Ishikawa (cell line): ENCODE data around the gene GABRD.

ENCODE experiments used
- CEBPB ChIP-seq: IDR thresholded peaks from 2 replicates; pipeline ENCODE4 v1.6.1; 2012
- CREB1 ChIP-seq: IDR thresholded peaks from 2 replicates; pipeline ENCODE4 v1.6.1; 2012; ENCODE audit warnings: low read depth
- EGR1 ChIP-seq: IDR thresholded peaks from 2 replicates; pipeline ENCODE4 v1.6.1; 2012
- EP300 ChIP-seq: IDR thresholded peaks from 2 replicates; pipeline ENCODE4 v1.6.1; 2012; ENCODE audit warnings: borderline replicate concordance
- FOXM1 ChIP-seq: IDR thresholded peaks from 2 replicates; pipeline ENCODE4 v1.6.1; 2012; ENCODE audit warnings: low read depth, borderline replicate concordance
- NFIC ChIP-seq: IDR thresholded peaks from 2 replicates; pipeline ENCODE4 v1.6.1; 2012
- RAD21 ChIP-seq: IDR thresholded peaks from 2 replicates; pipeline ENCODE4 v1.6.1; 2012; ENCODE audit warnings: low read depth
- TAF1 ChIP-seq: IDR thresholded peaks from 2 replicates; pipeline ENCODE4 v1.6.1; 2012; ENCODE audit warnings: low read depth, mild to moderate bottlenecking
- TCF12 ChIP-seq: IDR thresholded peaks from 2 replicates; pipeline ENCODE4 v1.6.1; 2012; ENCODE audit warnings: low read depth
- TEAD4 ChIP-seq: IDR thresholded peaks from 2 replicates; pipeline ENCODE4 v1.6.1; 2012
- YY1 ChIP-seq: IDR thresholded peaks from 2 replicates; pipeline ENCODE4 v1.6.1; 2012; ENCODE audit warnings: low read depth
- ZBTB7A ChIP-seq: IDR thresholded peaks from 2 replicates; pipeline ENCODE4 v1.6.1; 2012; ENCODE audit warnings: low read depth
- TF ChIP-seq, protein P1 (sequence below): IDR thresholded peaks from 2 replicates; pipeline ENCODE4 v1.6.1; 2012
- TF ChIP-seq, protein P2 (sequence below): IDR thresholded peaks from 2 replicates; pipeline ENCODE4 v1.6.1; 2012; ENCODE audit warnings: low read depth, mild to moderate bottlenecking
- TF ChIP-seq, protein P3 (sequence below): IDR thresholded peaks from 2 replicates; pipeline ENCODE4 v1.6.1; 2012

The GABRD gene

DNA sequence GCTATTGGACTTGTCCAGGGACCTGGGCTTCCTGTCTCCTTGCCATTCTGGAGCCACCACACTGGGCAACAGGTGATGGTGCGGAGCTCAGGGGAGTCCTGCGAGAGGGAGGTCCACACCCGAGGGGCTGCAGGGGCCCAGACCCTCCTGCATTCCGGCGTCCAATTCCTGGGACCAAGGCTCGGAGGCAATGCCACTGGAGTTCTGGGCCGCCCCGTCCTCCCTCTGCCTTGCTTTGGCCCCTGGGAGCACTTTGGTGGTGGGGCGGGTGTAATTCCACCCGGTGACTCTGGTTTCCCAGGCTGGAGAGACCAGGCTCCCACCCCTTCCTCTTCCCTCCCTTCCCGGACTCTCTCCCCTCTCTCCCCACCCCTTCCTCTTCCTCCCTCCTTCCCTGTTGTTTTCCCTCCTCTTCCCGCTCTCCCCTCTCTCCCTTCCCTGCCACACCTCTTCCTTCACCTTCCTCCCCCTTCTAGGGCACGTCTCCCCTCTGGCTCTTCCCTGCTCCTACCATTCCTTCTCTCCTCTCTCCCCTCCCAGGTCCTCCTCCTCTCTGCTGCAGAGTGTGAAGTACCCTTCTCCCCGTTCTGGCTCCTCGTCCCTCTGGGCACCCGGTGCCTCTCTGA lies 33.0 kb downstream of the GABRD start:
- TF ChIP-seq RAD21 (no peak), TAF1 (no peak), YY1 (no peak), NFIC (no peak), EGR1 (no peak), TEAD4 (no peak), EP300 (no peak), CEBPB (no peak), TCF12 (no peak), FOXM1 (no peak), ZBTB7A (no peak), CREB1 (no peak)
- TF ChIP-seq, protein P1, sequence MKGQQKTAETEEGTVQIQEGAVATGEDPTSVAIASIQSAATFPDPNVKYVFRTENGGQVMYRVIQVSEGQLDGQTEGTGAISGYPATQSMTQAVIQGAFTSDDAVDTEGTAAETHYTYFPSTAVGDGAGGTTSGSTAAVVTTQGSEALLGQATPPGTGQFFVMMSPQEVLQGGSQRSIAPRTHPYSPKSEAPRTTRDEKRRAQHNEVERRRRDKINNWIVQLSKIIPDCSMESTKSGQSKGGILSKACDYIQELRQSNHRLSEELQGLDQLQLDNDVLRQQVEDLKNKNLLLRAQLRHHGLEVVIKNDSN = no peak
- TF ChIP-seq, protein P2, sequence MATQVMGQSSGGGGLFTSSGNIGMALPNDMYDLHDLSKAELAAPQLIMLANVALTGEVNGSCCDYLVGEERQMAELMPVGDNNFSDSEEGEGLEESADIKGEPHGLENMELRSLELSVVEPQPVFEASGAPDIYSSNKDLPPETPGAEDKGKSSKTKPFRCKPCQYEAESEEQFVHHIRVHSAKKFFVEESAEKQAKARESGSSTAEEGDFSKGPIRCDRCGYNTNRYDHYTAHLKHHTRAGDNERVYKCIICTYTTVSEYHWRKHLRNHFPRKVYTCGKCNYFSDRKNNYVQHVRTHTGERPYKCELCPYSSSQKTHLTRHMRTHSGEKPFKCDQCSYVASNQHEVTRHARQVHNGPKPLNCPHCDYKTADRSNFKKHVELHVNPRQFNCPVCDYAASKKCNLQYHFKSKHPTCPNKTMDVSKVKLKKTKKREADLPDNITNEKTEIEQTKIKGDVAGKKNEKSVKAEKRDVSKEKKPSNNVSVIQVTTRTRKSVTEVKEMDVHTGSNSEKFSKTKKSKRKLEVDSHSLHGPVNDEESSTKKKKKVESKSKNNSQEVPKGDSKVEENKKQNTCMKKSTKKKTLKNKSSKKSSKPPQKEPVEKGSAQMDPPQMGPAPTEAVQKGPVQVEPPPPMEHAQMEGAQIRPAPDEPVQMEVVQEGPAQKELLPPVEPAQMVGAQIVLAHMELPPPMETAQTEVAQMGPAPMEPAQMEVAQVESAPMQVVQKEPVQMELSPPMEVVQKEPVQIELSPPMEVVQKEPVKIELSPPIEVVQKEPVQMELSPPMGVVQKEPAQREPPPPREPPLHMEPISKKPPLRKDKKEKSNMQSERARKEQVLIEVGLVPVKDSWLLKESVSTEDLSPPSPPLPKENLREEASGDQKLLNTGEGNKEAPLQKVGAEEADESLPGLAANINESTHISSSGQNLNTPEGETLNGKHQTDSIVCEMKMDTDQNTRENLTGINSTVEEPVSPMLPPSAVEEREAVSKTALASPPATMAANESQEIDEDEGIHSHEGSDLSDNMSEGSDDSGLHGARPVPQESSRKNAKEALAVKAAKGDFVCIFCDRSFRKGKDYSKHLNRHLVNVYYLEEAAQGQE = no peak
- TF ChIP-seq, protein P3, sequence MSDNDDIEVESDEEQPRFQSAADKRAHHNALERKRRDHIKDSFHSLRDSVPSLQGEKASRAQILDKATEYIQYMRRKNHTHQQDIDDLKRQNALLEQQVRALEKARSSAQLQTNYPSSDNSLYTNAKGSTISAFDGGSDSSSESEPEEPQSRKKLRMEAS = no peak

DNA sequence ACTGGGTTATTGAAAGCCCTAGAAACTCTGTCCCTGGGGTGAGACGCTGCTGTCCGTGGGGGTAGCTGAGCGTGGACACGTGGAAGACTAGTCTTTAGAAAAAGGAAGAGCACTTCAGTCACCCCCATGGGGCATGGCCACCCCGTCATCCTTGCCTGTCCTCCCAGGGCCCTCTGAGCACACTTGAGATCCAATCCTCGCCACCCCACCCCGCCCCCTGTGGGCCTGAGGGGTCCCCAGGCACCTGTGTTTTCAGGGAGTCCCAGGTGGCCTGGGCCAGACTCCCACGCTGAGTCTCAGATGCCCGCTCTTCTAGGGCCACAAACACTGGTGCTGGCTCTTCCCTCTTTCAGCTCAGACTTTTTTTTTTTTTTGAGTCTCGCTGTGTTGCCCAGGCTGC lies 33.6 kb downstream of the GABRD start:
- TF ChIP-seq TAF1 (no peak), EP300 (no peak), YY1 (no peak), FOXM1 (no peak), EGR1 (no peak)
- TF ChIP-seq, protein P2 = no peak

DNA sequence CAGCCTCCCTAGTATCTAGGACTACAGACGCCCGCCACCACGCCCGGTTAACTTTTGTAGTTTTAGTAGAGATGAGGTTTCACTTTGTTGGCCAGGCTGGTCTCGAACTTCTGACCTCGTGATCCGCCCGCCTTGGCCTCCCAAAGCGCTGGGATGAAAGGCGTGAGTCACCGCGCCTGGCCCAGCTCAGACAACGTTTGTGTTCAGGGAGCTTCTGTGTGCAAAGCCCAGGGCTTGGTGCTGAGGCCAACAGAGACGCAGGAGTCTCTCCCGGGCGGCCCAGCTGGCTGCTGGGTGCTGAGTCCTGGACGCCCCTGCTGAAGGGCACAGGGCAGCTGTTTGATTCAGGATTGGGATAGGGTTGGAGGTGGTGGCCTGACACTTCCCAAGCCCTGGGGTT lies 34.1 kb downstream of the GABRD start:
- TF ChIP-seq, protein P1 = no peak

DNA sequence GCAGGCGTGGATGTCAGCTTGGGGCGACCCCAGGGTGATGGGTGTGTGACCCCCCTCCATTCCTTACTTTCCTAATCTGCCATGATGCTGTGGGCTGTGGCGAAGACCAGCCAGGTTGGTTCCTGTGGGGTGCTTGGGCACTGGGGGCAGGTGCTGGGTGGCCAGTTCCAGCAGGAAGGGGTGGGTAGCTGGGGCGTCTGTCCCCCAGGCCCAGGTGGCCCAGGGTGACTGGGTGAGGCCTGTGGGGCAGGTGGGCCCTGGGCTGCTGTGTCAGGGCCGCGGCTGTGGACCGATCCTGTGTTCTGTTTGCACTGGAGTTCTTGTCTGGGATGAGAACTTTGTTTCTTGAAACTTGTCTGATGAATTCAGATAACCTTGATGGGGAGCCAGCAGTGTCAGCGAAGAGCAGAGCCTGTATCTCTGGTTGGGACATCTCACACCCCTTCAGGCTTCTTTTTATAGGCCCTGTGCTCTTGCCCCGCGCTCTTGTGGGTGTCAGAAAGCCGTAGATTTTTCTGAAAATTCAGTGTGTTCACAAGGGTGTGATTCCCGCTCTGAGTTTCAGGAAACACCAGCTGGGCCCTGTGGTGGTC lies 34.7 kb downstream of the GABRD start:
- TF ChIP-seq EP300 = no peak

DNA sequence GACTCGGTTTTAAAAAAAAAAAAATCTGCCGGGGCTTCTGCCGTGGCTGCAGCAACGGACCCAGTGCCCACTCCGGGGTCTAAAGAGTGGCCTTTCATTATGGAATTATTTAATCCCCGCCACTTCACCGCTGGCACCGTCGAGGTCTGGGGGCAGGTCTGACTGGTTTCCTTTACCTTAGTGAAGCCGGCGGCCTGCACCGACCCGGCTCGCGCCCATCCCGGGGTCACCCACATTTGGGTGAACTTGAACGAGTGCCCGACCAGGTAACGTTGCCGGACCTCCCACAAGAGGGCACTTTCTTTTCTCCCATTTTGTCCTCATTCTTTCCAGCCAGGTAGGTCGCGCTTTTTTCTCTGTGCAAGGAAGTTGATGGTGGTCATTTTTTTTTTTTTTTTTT lies 35.4 kb downstream of the GABRD start:
- TF ChIP-seq, protein P3 = no peak
- TF ChIP-seq ZBTB7A = no peak

DNA sequence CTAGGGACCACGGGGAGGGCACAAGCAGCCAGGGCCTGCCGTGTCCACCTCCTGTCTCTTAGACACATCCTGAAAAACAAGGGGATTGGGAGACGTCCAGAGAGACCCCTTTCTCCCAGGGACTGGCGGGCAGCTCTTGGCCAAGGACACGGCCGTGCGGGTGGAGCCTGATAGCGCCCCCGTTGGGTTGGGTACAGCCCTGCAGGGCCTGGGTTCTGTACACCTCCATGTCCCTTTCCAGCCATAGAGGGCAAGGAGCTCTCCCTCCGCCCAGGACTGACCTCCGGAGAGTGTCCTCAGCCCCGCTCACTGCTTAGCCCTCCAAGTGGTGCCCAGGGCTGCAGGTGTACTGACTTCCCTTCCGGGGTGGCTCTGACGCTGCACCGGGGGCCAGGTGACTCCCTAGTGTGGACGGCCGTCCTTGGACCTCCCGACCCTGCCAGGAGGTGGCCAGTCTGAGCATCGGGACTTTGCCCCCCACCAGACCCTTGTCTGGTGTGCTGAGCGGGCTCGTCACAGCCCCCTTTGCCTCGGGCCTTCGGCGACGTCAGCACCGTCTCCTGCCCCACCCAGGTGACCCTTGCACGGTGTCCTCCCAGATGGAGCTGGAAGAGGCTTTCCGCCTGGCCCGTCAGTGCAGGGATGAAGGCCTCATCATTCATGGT lies 36.9 kb downstream of the GABRD start:
- TF ChIP-seq FOXM1 = no peak
- TF ChIP-seq YY1 = no peak
- TF ChIP-seq TEAD4 = no peak
- no peak for TF ChIP-seq CREB1
- TF ChIP-seq ZBTB7A = no peak
- TF ChIP-seq, protein P1 = no peak
- TF ChIP-seq EGR1 = no peak
- TF ChIP-seq EP300 = no peak
- no peak for TF ChIP-seq CEBPB
- TF ChIP-seq TAF1 = no peak
- TF ChIP-seq, protein P3 = no peak
